LHCN-M2 (cell line): Measurements from ENCODE around the gene MYH2. TPM values are rescaled to one million over a fixed set of nuclear protein-coding genes. Genes with fewer than 3 reads are reported as not detected.

Source experiments
- DNase-seq: peaks from one replicate; pipeline ENCODE4 v3.0.0-alpha.2; 2012; ENCODE audit warnings: low read depth
- total RNA-seq: library from RNA; depleted of rRNA; stranded (reverse); fragments of >200 nt; gene quantifications from 2 replicates; pipeline ENCODE4 v1.2.3, GENCODE V29; 2014; rRNA removed

MYH2 gene
- total RNA-seq, 1 experiment from 2014 or later, result 0.11 TPM

DNA sequence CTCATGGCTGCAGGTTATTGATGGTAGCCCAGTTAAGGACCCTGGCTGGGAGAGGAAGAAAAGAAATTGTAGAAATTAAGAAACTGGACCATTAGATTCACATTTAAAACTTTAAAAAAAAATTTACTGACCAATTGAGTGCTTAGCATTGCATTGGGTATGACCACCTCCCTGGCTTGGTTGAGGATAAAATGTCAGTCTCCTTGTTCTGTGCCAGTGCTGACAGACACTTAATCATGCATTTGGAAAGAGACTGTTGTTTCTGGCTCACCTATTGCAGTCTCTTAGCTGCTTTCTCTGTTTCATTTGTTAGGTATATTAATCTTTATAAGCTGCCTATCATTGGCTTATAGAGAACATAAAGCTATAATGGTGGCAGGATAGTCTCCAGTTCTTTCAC lies 32.8 kb downstream of the MYH2 start:
- DNase-seq, result no peak

DNA sequence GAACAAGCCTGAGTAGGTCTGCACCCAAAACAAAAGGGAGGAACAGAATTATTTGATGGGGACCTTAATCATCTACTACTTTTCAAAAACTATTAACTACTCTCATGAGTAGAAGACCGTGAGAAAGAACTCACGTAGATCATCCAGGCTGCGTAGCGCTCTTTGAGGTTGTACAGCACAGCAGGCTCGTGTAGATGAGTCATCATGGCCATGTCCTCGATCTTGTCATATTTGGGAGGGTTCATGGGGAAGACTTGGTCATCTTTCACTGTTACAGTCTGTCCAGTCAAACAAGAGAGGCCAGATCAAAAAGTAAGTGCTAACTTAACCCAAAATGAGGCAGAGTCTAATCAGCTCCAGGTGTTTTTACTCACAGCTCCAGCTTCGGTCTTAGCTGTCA lies 33.4 kb downstream of the MYH2 start:
- no peak for DNase-seq

DNA sequence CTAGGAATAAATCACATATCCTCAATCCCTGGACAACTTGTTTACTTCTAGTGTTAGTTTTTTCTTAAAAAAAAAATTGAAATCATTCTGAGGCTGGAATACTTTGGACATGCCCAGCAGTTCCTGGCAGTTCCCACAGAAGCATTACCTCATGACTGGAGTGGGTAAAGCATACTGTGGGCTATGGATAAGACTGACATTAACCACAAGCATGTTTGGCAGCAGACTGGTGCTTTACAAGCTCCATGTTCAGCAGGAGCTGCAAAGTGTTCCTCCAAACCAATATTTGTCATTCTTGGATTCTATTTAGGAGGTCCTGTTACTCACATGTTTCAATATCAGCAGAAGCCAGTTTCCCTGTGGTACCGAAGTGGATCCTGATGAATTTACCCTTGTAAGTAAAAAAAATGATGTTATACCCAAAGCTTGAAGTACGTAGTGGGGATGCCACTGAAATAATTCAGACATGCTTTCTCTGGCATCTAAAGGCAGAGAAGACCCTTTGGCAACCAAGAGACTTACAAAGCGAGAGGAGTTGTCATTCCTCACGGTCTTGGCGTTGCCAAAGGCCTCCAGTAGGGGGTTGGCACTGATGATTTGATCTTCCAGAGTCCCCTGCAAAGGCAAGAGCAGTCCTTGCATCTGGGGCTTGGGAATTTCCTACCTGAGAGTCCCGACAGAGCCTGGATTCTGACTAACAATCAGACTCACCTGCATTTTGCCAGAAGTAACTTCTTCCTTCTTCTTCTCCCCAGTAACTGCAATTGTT lies 36.0 kb downstream of the MYH2 start:
- DNase-seq, result peak; percentile 74

DNA sequence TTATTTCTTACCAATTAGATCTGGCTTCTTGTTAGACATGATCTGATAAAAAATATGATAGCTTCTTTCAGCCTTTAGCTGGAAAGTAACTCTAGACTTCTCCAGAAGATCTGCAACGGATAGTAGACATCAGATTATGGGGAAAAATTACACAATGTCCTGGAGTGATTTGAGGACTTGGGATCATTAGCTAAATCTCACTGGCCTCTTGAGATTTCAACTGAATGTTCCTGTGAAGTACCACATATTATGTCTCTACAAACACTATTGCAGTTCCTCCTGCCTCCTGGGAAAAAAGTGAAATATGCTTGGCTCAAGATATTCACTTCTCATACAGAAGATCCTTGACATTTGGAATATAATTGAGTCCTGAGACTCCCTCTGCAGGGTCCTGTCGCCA lies 36.6 kb downstream of the MYH2 start:
- DNase-seq, result peak; percentile 11

DNA sequence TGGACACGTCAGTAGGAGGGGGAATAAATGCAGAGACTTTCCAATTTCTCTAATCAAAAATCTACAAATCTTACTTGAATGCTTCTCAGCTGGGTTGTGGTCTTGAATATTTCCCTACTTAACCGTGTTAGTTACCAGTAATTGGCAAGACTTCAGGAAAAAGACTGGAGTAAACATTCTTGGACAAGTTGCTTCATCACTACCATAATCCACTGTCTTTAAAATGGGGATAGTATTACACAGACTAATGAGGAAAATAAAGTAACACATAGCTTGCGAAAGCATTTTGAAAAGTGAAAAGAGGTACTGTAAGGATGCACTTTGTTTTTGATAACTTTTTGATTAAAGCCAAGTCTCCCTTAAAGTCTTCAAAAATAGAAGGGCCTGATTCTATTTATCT lies 49.5 kb downstream of the MYH2 start:
- DNase-seq, result peak; percentile 9

DNA sequence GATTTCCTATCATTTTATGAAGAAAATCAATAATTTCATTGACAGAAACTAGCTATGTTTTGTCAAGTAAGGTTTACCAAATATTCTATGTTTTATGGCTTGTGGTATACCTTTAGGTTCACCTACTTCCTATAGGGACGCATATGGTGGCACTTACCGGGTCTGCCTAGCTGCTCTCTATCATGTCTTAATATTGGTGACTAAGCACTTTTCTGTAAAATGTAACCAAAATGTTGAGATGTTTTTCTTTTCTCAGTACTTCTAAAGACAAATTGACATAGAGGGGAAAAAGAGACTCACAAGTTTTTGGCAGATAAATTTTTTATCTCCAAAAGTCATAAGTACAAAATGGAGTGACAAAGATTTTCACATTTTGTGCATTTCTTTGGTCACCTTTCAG lies 57.5 kb downstream of the MYH2 start:
- no peak for DNase-seq

DNA sequence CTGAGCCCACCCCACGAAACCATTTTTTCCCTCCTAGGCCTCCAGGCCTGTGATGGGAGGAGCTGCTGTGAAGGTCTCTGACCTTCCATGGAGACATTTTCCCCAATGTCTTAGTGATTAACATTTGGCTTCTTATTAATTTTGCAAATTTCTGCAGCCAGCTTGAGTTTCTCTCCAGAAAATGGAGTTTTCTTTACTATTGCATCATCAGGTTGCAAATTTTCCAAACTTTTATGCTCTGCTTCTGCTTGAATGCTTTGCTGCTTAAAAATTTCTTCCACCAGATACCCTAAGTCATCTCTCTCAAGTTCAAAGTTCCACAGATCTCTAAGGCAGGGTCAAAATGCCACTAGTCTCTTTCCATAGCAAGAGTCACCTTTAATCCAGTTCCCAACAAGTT lies 67.2 kb downstream of the MYH2 start:
- DNase-seq, result no peak

DNA sequence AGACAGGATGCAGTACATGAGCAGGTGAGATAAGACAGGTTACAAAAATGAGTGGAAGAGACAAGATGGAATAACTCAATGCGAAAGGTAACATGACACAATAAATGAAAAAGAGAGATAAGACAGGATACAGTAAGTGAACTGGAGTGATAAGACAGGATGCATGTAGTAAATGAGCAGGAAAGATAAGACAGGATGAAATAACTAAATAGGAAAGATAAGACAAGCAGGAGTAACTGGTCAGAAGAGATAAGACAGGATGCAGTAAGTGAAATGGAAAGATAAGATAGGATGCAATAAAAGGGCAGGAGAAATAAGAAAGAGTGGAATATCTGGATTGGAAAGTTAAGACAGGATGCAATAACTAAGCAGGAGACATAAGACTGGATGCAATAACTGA lies 71.8 kb downstream of the MYH2 start:
- no peak for DNase-seq

DNA sequence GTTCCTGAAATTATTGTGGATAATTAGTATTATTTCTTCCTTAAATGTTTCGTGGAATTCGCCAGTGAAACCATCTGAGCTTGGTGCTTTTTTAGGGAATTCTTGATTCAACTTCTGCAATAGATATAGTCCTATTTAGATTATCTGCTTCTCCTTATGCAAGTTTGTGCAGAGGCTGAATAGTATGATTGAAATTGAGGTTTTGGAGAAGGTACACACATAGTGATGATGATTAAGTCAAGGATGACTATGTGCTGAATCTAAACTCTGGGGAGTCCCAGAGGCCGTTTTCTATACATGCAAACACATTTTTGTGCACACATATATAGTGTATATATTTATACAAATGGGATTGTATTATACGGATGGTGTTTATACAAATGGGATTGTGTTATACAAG lies 74.9 kb downstream of the MYH2 start:
- peak; percentile 37 for DNase-seq

DNA sequence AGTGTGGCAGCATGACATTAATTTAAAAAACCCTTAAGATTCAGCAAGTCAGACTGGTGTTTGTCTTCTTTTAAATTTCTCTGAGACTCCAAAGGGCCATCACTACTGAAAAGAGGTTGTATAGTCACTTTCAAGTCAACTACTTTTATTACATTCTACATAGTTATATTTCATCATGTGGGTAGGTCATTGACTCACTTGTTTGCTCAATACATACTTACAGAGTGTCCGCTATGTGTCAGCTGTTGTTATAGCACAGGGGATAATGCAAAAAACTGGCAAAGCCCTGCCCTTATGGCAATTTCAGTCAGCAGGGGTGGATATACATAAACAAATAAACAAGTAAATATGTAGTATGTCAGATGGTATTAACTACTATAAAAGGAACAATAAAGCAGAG lies 77.6 kb downstream of the MYH2 start:
- DNase-seq, result peak; percentile 76

Other genes starting within 250 kb of the MYH2 start
- 0.13 and 0.69 TPM in 2 replicates for gene MYH13, start 176.7 kb downstream of the MYH2 start, total RNA-seq
- gene MYH8, start 127.7 kb downstream of the MYH2 start, total RNA-seq, result 0.11 TPM in 1 of 2 replicates, not detected in the other
- gene MYH4, start 80.1 kb downstream of the MYH2 start, total RNA-seq, result not detected in 2 replicates
- gene MYH1, start 31.1 kb downstream of the MYH2 start, total RNA-seq, result not detected in 2 replicates
- 0.19 and 0.40 TPM in 2 replicates for gene MYH3, start 107.7 kb upstream of the MYH2 start, total RNA-seq
- 37.0 and 40.7 TPM in 2 replicates for gene SCO1, start 147.9 kb upstream of the MYH2 start, total RNA-seq
- gene ADPRM, start 147.9 kb upstream of the MYH2 start, total RNA-seq, result 7.3 and 9.4 TPM in 2 replicates
- 2.4 and 4.8 TPM in 2 replicates for gene TMEM220, start 180.4 kb upstream of the MYH2 start, total RNA-seq